ENCODE measurements around the gene EMC1. TPM values are rescaled to one million over a fixed set of nuclear protein-coding genes. Genes with fewer than 3 reads are reported as not detected.
"Not testable (repeated sequence)": the region's sequence is repeated elsewhere in the genome, so short reads cannot be mapped to it uniquely, and the experiment has no call there.

The EMC1 gene
- polyA plus RNA-seq (2011; rRNA removed) (49.0 and 68.7 TPM in 2 replicates), polyA minus RNA-seq (2011; rRNA and poly(A)+ RNA removed) (55.4 and 82.7 TPM in 2 replicates)

- H3K27me3 ChIP-seq (ENCODE audit: control insufficient read depth, insufficient read depth, low read length), result no peaks in the 10 kb centered on the region
- peak within 1 kb of the TSS; percentile 98 for H3K4me3 ChIP-seq (ENCODE audit: low read depth, low read length)
- TF ChIP-seq CTCF (IDR thresholded peaks at IDR 0.05; ENCODE audit: low read depth, low read length), result no peak
- H3K27ac ChIP-seq (ENCODE audit: low read depth, low read length), result peak within 1 kb of the TSS; percentile 97
- DNase-seq (ENCODE audit: low read depth, low spot score), result peak; percentile 23
- ChIA-PET CTCF (interaction anchor here (1.7 to 3.2 kb wide), 2 partner anchors 11 kb away, joined by 5 to 20 read pairs; no protein-coding TSS in a partner anchor), POLR2A (interaction anchor here (0.5 to 2.2 kb wide), 6 partner anchors 9 to 415 kb away, joined by 3 to 11 read pairs (median 4); partner anchors contain the start of gene SLC66A1)
- peaks cover 3% of the 10 kb centered on the region; the same call in 1 of the 2 replicates for H3K9me3 ChIP-seq (ENCODE audit: control insufficient read depth, insufficient read depth, low read length)
Measured at GRCh38 chr1:19251305-19252196, at the start of gene EMC1, which contains the start of gene MRTO4. EMC1 (minus strand) TSS chr1:19251524; CDS start chr1:19251509, 15 bp downstream. MRTO4 (plus strand) TSS chr1:19251805; CDS start chr1:19251836, 31 bp downstream.

- TF ChIP-seq CTCF (IDR thresholded peaks at IDR 0.05; ENCODE audit: low read depth, low read length), result no peak
- H3K27me3 ChIP-seq (ENCODE audit: control insufficient read depth, insufficient read depth, low read length), result no peaks in the 10 kb centered on the region
- H3K9me3 ChIP-seq (ENCODE audit: control insufficient read depth, insufficient read depth, low read length), result peaks cover 7% of the 10 kb centered on the region
- ChIA-PET POLR2A (no interaction called here), CTCF (no interaction called here)
- DNase-seq (ENCODE audit: low read depth, low spot score), result no peak
- H3K27ac ChIP-seq (ENCODE audit: low read depth, low read length), result no peak overlapping the region
- no peak overlapping the region for H3K4me3 ChIP-seq (ENCODE audit: low read depth, low read length)
Measured at GRCh38 chr1:19300211-19300610, 48.9 kb upstream of the EMC1 start.

GRCh38 chr1:19294638-19295037 is 43.3 kb upstream of the EMC1 start:
- no peaks in the 10 kb centered on the region for H3K27me3 ChIP-seq (ENCODE audit: control insufficient read depth, insufficient read depth, low read length)
- no peak for DNase-seq (ENCODE audit: low read depth, low spot score)
- H3K27ac ChIP-seq (ENCODE audit: low read depth, low read length), result no peak overlapping the region
- ChIA-PET CTCF (no interaction called here), POLR2A (no interaction called here)
- TF ChIP-seq CTCF (IDR thresholded peaks at IDR 0.05; ENCODE audit: low read depth, low read length), result no peak
- peaks cover 27% of the 10 kb centered on the region for H3K9me3 ChIP-seq (ENCODE audit: control insufficient read depth, insufficient read depth, low read length)
- H3K4me3 ChIP-seq (ENCODE audit: low read depth, low read length), result no peak overlapping the region

- Histone ChIP-seq H3K27me3 (ENCODE audit: control insufficient read depth, insufficient read depth, low read length) (no peaks in the 10 kb centered on the region), H3K9me3 (ENCODE audit: control insufficient read depth, insufficient read depth, low read length) (peaks cover 11% of the 10 kb centered on the region), H3K27ac (ENCODE audit: low read depth, low read length) (no peak overlapping the region), H3K4me3 (ENCODE audit: low read depth, low read length) (no peak overlapping the region)
- TF ChIP-seq CTCF (IDR thresholded peaks at IDR 0.05; ENCODE audit: low read depth, low read length), result no peak
- no peak for DNase-seq (ENCODE audit: low read depth, low spot score)
- ChIA-PET POLR2A (no interaction called here), CTCF (no interaction called here)
Measured at GRCh38 chr1:19289244-19289643, 37.9 kb upstream of the EMC1 start.

- H3K27me3 ChIP-seq (ENCODE audit: control insufficient read depth, insufficient read depth, low read length); DNase-seq (ENCODE audit: low read depth, low spot score); POLR2A ChIA-PET; CTCF ChIA-PET; H3K27ac ChIP-seq (ENCODE audit: low read depth, low read length); H3K9me3 ChIP-seq (ENCODE audit: control insufficient read depth, insufficient read depth, low read length): not testable (repeated sequence)
- H3K4me3 ChIP-seq (ENCODE audit: low read depth, low read length), result peak within 1 kb of the TSS; percentile 43
Measured at GRCh38 chr1:19288324-19289241, 37.3 kb upstream of the EMC1 start, which contains the start of gene AKR7A3. AKR7A3 (minus strand) TSS chr1:19288770; CDS start chr1:19288709, 61 bp downstream.

Data from AG04450 (cell line).